NB4 (cell line): ENCODE results near the gene CUX1.
"Not testable (repeated sequence)": the region's sequence is repeated elsewhere in the genome, so short reads cannot be mapped to it uniquely, and the experiment has no call there.

Experiments used
- DNase-seq: peaks from one replicate; pipeline ENCODE4 v3.0.0; 2010; ENCODE audit warnings: low read depth
- H3K4me3 ChIP-seq: one replicate; pipeline ENCODE4 v1.5.1; 2011; ENCODE audit warnings: mild to moderate bottlenecking, low read depth, low read length, moderate library complexity
- MAX ChIP-seq: IDR thresholded peaks from 2 replicates; pipeline ENCODE4 v1.6.1; 2011; ENCODE audit warnings: low read depth, low read length
- MYC ChIP-seq: IDR thresholded peaks from 2 replicates; pipeline ENCODE4 v1.6.1; 2011; ENCODE audit warnings: low read depth, low read length
- POLR2A ChIP-seq: IDR thresholded peaks from 2 replicates; pipeline ENCODE4 v1.6.1; 2011; ENCODE audit warnings: mild to moderate bottlenecking; ENCODE audit not compliant: insufficient read length; ENCODE audit errors: extremely low read depth
- TF ChIP-seq, protein P1 (sequence below): IDR thresholded peaks from one replicate; pipeline ENCODE4 v1.5.1; 2012; ENCODE audit warnings: low read depth, low read length

The CUX1 gene

DNA sequence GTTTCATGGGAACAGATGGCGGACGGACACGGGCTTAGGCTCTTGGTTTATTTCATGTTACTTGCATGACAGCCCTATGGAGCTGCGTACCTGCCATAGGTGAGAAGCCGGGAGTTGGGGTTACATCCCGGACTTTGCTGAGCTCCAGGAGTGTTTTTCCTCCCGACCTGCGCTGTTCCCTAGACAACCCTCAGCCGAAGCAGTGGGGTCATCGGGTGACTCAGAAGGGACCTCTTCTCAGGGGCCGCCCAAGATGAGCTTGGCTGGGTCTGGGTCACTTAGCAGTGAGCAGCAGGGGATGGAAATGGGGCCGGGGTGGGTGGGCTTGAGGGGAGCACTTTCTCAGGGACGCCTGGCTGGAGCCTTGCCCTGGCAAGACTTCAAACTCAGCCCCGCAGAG is 11.9 kb downstream of the CUX1 start:
- no peak for TF ChIP-seq MYC
- DNase-seq = no peak
- H3K4me3 ChIP-seq = no peak overlapping the region

GRCh38 chr7:101829821-101830220 is 12.4 kb downstream of the CUX1 start:
- no peak for DNase-seq
- TF ChIP-seq MAX = no peak
- TF ChIP-seq, protein P1, sequence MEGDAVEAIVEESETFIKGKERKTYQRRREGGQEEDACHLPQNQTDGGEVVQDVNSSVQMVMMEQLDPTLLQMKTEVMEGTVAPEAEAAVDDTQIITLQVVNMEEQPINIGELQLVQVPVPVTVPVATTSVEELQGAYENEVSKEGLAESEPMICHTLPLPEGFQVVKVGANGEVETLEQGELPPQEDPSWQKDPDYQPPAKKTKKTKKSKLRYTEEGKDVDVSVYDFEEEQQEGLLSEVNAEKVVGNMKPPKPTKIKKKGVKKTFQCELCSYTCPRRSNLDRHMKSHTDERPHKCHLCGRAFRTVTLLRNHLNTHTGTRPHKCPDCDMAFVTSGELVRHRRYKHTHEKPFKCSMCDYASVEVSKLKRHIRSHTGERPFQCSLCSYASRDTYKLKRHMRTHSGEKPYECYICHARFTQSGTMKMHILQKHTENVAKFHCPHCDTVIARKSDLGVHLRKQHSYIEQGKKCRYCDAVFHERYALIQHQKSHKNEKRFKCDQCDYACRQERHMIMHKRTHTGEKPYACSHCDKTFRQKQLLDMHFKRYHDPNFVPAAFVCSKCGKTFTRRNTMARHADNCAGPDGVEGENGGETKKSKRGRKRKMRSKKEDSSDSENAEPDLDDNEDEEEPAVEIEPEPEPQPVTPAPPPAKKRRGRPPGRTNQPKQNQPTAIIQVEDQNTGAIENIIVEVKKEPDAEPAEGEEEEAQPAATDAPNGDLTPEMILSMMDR = no peak
- TF ChIP-seq POLR2A = no peak
- TF ChIP-seq MYC = no peak
- no peak overlapping the region for H3K4me3 ChIP-seq

- not testable (repeated sequence) for DNase-seq, H3K4me3 ChIP-seq
Observed at GRCh38 chr7:101831396-101831795, 14.0 kb downstream of the CUX1 start.

DNA sequence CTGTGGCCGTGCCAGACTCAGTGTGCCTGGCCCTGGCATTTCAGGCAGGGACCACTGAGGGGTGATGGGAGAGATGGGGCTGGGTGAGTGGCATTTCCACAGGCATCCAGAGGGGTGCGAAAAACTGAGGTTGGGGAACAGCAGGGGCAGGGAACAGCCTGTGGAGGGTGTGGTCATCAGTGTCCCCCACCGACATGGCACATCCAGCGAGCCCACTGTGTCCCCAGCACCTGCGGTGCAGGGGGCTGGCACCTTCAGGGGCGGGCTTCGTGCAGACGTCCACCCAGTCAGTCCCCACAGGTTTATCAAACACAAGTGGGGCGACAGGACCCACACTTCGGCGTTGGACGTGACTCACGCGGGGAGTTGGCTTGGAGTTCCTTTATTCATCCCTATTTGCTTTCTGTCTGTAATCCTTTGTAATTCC is 14.8 kb downstream of the CUX1 start:
- H3K4me3 ChIP-seq = no peak overlapping the region
- DNase-seq = no peak
- TF ChIP-seq MYC (no peak), POLR2A (no peak), MAX (no peak)
- TF ChIP-seq, protein P1 = no peak

DNA sequence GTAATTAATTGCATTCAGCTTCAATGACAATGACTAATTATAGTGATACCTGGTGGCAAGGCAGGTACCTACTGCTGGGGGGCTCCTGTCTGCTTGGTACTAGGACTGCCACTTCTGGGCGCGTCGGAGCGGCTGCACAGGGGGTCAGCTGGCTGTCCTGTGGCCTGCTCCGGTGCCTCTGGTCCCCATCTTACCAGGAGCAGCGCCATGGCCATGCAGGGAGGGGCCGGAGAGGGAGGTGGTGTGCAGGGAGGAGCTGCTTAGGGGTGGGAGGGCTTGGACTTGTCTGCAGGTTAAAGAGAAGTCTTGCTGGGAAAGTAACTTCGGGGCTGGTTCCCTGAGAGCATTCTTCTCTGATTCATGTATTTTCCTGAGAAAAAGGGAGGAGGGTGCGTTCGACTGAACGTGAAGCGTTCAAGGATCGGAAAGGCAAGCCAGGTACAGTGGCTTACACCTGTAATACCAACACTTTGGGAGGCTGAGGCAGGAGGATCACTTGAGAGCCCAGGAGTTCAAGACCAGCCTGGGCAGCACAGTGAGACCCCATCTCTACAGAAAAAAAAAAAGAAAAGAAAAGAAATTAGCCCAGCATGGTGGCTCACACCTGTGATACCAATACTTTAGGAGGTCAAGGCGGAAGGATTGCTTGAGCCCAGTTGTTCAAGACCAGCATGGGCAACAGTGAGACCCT is 15.4 kb downstream of the CUX1 start:
- no peak overlapping the region for H3K4me3 ChIP-seq
- TF ChIP-seq MAX (no peak), MYC (no peak)
- no peak for DNase-seq

- no peak for DNase-seq
- no peak overlapping the region for H3K4me3 ChIP-seq
- no peak for TF ChIP-seq MAX
- TF ChIP-seq, protein P1 = no peak
- TF ChIP-seq MYC = no peak
- TF ChIP-seq POLR2A = no peak
Observed at GRCh38 chr7:101833799-101834198, 16.4 kb downstream of the CUX1 start.

DNA sequence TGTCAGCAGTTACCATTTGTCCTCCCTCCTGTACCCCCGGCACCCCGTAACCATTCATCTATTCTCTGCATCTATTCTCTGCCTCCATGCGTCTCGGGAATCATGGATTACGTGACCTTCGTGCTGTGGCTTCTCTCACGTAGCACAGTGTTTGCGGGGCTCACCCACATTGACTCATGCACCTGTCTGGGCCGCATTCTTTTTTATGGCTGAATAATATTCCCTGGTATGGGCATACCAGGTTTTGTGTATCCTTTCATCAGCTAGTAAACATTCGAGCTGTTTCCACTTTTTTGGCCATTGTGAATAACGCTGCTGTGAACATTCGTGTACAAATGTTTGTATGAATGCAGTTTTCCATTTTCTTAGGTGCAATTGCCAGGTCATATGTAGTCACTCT is 17.7 kb downstream of the CUX1 start:
- no peak overlapping the region for H3K4me3 ChIP-seq
- TF ChIP-seq MYC = no peak
- TF ChIP-seq POLR2A = no peak
- TF ChIP-seq, protein P1 = no peak
- TF ChIP-seq MAX = no peak
- no peak for DNase-seq

DNA sequence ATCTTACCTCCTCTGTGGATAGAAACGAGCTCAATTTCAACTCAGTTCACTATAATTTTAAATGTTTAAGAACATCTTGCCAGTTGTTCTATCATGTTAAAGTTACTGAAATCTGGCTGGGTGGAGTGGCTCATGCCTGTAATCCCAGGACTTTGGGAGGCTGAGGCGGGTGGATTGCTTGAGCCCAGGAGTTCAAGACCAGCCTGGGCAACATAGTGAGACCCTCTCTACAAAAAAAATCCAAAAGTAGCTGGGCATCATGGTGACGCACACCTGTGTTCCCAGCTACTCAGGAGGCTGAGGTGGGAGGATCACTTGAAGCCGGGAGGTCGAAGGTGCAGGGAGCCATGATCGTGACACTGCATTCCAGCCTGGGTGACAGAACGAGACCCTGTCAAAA is 20.0 kb downstream of the CUX1 start:
- DNase-seq, H3K4me3 ChIP-seq: not testable (repeated sequence)
